NCI-H1930 (cell line): ENCODE measurements around the gene TMCC2.
"Not testable (repeated sequence)": the region's sequence is repeated elsewhere in the genome, so short reads cannot be mapped to it uniquely, and the experiment has no call there.

ENCODE experiments used
- DNase-seq, 2 experiments: peaks; one replicate each; lab custom pipeline; 2025; lab: John Stamatoyannopoulos, UW

Gene TMCC2

DNA sequence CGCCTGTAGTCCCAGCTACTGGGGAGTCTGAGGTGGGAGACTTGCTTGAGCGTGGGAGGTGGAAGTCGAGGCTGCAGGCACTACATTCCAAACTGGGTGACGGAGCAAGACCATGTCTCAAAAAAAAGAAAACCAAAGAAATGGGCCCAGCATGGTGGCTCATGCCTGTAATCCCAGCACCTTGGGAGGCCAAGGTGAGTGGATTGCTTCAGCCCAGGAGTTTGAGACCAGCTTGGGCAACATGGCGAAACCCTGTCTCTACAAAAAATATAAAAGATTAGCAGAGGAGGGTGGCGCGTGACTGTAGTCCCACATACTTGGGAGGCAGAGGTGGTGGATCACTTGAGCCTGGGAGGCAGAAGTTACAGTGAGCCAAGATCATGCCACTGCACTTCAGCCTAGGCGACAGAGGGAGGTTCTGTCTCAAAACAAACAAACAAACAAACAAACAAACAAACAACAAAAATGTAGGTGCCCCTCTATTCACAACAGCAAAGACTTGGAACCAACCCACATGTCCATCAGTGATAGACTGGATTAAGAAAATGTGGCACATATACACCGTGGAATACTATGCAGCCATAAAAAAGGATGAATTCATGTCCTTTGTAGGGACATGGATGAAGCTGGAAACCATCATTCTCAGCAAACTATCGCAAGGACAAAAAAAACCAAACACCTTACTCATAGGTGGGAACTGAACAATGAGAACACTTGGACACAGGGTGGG lies 53.1 kb downstream of the TMCC2 start:
- not testable (repeated sequence) for DNase-seq

DNA sequence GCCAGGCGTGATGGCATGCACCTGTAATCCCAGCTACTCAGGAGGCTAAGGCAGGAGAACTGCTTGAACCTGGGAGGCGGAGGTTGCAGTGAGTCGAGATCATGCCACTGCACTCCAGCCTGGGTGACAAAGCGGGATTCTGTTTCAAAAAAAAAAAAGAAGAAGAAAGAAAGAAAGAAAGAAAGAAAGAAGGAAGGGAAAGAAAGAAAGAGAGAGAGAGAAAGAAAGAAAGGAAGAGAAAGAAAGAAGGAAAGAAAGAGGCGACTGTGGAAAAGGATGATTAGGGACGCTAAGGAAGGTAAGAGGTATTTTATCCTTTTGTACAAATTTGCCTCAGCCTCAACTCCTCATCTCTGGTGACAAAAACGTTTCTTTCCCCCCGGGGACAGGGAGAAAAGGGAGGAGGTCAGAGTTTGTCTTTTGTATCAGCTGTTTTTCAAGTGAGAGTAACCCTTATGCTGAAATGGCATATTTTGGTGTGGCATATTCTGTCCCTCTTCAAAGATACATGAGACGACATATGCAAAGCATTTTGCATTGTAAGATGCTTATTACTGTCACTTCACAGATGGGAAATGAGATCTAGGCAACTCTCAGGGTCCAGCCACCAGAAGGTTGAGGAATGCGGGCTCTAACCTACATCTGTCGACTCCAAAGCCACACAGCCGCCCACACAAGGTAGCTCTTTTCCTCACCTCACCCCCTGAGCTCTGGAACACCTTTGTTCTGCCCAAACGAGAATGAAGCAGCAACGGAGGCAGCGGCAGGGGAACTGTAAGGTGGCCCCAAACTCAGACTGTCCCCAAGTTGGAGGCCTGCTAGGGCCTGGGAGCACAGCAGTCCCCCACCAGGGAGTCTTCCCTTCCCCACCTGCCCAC lies 55.8 kb downstream of the TMCC2 start:
- DNase-seq, result no peak

DNA sequence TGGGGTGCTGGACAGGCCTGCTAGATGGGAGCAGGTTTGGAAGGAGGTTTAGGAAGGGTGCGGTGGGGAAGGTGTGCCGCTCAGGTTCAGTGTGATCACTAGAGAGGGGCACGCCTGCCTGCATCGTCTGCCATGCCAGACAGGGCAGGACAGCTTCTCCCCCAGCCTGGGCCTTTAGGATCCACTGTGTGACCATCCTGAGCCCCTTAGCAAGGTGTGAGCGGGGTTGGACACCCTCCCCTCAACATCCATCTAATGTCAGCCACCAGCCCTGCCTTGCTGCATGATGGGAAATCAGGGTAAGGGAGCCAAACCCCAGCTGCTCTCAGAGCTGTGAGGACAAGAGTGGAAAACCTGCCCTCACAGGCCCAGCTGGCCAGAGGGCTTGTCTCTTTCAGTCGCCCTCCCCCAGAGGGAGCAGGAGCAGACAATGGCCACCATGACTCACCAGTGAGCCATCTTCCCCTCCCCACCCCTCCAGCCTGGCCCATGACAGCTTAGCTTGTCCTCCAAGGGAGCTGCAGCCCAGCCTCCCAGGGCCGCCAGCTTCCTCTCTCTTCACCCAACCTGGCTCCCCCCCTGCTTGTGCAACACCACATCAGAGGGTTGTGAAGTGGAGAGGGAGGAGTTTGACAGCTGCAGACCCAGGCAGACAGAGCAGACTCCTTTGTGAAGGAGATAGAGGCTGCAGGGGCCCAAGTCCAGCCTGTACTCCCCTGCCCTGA lies 56.8 kb downstream of the TMCC2 start:
- peak in 1 of 2 experiments; percentile 4 for DNase-seq

DNA sequence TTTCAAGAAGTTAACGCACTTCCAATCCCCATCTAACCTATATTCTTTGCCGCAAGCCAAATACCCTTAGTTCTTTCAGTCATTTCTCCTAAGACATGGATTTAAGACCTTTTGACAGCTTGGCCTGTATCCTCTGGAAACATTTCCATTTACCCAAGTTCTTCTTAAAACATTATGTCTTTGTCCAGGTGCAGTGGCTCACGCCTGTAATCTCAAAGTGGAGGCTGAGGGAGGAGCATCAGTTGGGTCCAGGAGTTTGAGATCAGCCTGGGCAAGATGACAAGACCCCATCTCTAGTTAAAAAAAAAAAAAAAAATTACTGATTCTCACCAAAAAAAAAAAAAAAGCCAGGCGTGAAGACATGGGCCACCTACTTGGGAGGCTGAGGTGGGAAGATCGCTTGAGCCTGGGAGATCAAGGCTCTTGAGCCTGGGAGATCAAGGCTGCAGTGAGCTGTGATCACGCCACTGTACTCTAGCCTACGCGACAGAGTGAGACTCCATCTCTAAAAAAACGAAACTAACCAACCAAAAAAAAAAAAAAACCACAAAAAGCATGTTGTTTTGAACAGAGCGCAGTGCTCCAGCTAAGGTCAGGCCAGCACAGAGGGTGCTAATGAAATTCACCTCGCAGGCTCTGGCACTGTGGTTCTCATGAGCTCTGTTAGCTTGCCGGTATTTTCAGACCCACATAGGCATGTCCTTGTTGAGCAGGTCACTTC lies 57.8 kb downstream of the TMCC2 start:
- no peak for DNase-seq

DNA sequence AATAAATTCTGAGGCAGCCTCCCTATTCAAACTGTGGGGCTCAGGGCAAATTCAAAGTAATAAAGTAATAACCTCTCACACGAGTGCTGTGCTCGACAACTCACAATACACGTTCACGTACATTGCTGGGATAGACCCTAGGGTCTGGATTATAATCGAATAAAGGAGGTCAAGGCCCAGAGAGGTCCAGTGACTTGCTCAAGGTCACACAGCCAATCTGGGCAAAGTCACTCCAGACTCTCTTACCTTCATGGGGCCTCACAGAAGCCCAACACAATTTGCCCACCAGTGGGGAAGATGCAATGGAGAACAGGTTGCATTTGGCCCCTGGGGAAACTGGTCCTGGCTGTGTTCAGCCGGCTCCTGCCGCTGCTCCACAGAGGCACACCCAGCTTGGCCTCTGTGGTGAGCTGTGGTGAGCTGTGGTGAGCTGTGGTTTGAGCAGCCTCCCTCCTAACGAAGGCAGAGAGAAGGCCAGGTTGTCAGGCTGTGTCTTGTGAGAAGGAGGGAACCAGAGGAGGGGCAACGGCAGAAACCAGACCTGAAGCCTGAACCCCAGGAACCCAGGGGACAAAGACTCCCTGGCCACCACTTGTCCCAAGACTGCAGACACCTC lies 58.7 kb downstream of the TMCC2 start:
- DNase-seq, result no peak

DNA sequence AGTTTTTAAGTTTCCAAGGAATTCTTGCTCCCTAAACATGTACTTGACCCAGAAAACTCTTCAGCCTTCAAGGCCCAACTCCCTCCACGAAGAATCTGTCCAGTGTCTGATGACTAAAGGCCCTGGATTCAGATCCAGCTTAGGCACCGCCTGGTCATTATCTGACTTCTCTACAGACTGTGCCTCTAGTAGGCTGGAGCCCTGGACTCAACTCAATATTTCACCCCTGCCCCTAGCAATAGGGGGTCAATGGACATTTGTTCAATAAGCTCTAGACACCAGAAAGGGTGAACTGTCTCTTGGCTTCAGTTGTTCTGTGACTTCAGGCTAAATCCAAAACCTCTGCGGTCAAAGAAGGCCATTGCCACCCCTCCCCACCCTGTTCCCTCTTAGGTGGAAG lies 59.3 kb downstream of the TMCC2 start:
- no peak for DNase-seq

DNA sequence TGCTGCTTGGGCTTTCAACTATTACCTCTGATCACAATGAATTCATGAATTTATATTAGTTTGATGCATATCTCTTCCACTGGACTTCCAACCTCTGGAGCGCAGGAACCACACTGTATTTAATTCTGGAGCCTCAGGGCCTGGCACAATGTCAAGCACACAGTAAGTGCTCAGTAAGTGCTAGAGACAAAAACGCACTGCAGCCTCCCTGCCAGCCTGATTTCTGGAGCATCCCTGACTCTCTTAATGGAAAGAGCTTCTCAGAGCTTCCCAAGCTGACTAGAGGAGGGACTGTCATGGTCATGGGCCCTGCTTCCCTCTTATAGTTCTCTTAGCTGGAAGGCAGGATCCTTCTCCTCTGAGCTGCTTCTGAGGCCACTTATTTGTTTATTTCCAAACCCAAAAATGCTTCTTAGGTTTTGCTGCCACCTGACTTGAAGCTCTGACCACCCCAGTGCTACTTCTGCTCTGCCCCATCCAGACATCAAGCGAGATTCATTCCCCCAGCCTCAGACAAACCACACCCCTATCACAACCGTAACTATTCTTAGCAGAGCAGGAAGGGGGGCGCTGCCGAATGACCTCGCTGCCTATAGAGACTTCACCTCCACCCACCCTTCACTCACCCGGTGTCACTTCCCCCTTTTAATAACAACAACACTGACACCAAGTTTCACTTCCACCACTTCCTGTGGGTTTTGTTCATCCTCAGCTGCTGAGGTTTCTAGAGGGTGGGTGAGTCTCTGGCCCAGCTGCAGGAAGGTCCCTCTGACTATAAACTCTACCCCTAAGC lies 60.2 kb downstream of the TMCC2 start:
- DNase-seq, result no peak

DNA sequence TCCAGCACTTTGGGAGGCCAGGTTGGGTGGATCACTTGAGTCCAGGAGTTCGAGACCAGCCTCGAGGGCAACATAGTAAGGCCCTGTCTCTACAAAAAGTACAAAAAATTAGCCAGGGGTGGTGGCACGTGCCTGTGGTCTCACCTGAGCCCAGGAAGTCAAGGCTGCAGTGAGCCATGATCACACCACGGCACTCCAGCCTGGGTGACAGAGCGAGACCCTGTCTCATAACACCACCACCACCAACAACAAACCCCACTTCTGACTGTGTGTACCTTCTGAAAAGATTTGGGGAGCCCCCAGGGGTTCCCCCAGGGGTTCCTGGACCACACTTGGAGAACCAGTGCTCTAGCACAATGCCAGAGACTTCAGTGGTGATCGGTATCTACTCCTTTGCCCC lies 63.9 kb downstream of the TMCC2 start:
- DNase-seq, result no peak

DNA sequence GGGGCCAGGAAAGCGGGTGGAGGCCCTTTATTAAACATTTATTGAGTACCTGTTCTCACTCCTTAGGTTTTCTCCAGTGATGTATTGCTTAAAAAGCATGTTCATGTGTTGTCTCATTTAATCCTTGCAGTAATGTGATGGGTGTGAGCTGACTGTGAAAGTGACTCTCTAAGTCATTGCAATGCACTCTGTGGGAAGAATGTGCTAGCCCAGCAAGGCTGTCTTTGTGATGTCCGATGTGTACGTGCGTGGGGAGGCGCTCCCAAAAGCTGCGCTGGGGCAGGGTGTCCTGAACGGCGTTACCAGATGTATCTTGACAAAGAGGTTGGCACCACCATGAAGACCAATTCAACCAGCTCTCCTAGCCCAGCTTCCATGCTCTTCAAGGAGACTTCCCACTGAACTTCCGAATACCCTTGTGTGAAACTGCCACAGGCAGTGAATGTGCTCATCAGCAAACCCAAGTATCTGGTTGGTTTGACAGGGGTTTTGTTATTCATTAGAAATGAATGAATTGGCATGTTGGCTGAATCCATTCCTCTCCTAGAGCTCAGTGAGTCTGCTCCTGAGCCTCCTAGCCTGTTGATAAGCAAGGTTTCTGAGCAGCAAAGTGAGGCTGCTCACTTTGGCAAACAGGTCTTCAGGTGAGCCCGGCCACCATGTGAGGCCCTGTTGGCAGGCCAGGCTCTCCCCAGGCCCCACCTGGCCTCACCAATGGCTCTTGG lies 65.8 kb downstream of the TMCC2 start:
- DNase-seq, result no peak

DNA sequence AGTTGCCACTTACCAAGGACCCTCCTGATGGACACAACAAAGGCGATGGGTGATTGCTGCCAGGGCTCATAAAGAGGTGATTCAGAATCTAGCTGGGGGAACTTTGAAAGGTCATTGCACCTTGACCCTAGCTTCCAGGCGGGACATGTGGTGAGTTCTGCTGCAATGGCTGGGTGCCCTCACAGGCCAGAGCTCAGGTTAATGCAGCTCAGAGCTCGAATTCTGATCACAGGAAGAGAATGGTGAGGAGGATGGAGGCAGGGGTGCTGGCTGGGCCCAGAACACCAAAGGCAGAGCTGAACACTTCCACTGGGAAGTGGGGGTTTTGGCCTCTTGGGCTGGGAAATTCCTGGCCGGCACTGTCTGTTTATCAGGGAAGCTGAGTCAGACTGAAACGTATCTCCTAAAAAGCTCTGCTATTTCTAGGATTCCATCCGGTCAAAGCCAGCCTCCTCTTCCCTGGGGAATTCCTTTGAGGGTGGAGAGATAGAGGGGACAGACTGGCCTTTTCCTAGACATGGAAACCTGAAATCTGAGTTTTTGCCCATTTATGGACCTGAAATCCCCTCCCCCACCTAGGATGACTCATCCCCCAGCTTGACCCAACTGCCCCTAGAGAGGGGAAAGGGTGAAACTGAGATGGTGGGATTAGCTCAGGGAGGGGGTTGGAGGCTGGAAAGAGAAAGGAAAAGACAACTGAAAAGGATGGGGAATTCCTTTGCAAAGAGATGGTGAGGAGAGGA lies 66.6 kb downstream of the TMCC2 start:
- DNase-seq, result no peak

DNA sequence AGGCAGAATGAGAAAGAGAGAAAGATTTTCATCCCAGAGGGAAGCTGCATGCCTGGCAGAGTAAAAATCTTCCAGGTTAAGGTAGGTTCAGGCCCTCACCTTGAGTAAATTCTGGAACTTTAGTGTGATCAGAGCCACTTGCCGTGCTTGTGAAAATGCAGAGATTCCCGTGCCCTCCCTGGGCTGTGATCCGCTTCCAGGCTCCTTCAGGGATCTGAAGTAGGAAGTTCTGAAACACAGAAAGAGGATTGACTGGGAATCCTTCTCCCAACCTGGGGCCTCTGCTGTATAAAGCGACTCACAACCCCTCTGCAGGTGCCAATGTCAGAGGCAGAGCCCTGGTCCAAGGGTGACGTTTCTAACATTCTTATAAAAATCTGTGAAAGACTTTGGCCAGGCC lies 67.2 kb downstream of the TMCC2 start:
- no peak for DNase-seq

DNA sequence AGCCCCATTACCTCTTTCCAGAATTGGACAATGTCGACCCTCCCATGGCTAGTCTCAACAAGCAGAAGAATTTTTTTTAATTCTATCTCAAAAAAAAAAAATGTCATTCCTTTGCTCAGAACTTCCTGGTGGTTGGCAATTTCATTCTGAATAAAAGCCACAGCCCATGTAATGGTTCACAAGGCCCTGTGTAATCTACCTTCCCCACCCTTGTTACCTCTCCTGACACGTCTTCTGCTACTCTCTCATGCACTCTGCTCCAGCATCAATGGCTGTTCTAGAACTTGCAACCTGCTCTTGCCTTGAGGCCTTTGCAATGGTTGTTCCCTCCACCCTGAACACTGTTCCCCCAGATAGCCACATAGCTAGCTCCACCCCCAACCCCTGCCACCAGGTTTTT lies 68.4 kb downstream of the TMCC2 start:
- no peak for DNase-seq

DNA sequence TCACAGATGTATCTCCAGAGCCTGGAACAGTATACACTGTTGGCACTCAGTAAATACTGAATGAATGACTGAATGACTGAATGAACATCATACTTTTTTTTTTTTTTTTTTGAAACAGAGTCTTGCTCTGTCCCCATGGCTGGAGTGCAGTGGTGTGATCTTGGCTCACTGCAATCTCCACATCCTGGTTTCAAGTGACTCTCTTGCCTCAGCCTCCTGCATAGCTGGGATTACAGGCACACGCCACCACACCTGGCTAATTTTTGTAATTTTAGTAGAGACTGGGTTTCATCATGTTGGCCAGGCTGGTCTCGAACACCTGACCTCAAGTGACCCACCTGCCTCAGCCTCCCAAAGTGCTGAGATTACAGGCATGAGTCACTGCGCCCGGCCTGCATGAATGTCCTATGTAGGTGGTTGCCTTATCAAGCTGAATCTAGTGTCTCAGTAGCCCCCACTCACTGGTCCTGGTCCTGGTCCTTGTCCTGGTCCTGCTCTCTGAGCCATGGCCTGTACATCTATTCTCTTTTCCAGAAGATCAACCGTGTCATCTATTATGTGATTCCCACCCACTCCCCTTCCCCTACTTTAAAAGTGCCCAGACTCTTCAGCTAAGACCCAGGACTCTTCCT lies 69.9 kb downstream of the TMCC2 start:
- DNase-seq, result not testable (repeated sequence)

DNA sequence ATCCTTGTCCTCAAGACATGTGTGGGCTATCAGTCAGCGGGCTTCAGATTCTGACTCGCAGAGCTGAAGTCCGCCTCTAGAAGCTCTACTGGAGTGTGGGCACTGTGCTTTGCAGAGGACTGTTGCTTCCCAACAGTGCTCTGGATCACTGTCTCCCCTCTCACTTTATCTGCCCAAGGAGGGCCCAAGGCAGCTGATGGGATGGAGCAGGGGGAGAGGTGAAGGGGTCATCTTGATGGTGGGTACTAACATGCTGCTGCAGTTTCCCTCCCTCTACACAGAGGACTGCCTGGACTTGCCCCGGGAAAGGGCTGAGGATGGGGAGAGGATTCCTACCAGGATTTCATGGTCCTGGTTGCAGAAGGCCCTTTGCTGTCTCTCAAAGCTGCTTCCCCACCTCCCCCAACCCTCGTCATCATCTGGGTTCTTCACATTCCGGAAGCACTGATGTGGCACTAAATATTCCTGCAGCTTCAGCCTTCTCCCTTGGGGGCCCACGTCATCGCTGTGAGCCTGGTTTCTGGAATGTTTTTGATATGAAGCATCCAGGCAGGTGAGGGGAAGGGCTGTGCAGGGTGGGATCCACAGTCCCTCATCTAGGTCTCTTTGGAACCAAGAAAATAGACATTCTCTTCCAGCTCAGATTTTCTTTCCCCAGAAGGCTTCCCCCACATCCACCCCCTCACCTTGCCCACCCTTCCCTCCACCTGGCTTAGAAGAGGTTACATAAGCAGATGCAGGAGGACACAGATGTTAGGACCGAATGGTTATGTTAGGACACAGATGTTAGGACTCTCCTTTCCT lies 70.6 kb downstream of the TMCC2 start:
- DNase-seq, result no peak

DNA sequence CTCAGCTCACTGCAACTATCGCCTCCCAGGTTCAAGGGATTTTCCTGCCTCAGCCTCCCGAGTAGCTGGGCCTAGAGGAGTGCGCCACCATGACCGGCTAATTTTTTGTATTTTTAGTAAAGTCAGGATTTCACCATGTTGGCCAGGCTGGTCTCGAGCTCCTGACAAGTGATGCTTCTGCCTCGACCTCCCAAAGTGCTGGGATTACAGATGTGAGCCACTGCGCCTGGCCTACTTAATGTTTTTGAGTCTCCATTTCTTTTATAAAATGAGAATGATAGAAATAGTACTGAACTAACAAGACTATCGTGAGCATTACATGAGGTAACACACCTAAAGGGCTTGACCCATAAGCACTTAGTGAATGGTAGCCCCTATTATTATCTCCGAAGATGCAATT lies 72.4 kb downstream of the TMCC2 start:
- no peak for DNase-seq

DNA sequence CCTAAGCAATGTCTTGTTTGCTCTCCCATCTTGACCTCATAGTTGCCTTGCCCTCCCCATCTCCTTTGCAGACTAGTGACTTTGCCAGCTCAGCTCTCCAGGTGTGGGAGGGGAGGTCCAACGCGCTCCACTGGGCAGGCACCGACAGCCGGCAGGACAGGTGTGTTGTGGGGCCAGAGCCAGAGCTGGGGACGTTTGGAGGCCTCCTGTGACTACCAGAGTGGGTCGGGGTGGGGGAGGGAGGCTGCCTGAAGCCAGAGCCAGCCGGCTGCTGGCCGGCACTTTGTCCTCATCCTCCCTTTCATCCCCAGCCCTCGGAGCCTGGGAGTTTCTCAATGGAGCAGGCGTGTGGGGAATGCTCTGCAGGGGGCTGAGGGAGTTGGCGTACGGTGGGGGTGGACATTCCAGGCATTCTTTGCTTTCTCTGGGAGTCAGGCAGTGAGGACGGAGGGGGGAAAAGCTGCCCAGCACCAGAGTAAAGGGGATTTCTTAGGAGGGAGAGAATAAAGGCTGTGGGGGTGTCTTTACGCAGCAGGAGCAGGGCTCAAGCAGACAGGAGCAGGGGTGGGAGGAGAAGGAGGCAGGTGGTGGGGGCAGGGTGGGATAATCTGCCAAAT lies 73.6 kb downstream of the TMCC2 start:
- DNase-seq, result no peak

DNA sequence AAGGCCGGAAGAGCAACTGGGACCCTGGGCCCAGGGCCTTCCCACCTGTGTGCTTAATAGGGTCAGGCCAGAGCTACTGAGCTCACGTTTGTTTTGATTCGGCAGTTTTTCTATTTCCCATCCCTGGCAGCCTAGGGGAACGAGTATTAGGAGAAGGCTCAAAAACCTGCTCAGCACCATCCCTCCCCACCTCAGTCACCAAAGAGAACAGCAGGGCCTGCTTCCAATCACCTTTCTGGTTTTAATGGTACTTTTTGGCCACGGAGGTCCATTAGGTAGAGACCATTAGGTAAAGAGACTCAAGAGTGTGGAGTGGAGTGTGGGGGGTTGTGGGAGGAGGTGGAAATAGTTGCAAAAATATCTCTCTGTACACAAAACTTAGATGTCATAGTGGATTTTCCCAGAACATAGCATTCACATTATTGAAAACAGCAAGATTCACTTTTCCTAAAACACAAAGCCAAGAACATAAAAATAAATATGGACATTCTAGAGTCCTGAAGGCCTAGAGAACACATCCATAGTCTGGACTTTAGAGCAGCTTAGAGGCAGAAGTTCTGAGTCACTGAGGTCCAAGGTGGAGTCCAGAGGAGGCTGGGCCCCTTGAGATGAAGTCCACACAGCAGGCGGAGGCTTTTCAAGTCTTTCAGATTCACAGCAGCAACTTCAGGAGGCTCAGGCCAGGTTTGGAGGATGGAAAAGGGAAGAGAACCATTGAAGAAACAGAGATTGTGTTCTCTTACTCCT lies 74.3 kb downstream of the TMCC2 start:
- no peak for DNase-seq
